Glomerular visceral epithelial cell (primary cell): ENCODE measurements around the gene RIPK4.
"Not testable (repeated sequence)": the region's sequence is repeated elsewhere in the genome, so short reads cannot be mapped to it uniquely, and the experiment has no call there.

Experiments
- DNase-seq: peaks from one replicate; pipeline ENCODE4 v3.0.0-alpha.2; 2016; ENCODE audit errors: extremely low spot score

The RIPK4 gene

GRCh38 chr21:41795726-41796125 is 28.9 kb upstream of the RIPK4 start:
- DNase-seq = no peak

- no peak for DNase-seq
Observed at GRCh38 chr21:41794600-41794999, 27.7 kb upstream of the RIPK4 start.

- DNase-seq = no peak
Observed at GRCh38 chr21:41792711-41793110, 25.9 kb upstream of the RIPK4 start.

- peak; percentile 70 for DNase-seq
Observed at GRCh38 chr21:41786509-41786987, 19.7 kb upstream of the RIPK4 start.

GRCh38 chr21:41785262-41785661 is 18.4 kb upstream of the RIPK4 start:
- not testable (repeated sequence) for DNase-seq

- no peak for DNase-seq
Observed at GRCh38 chr21:41784456-41785102, 17.7 kb upstream of the RIPK4 start.

GRCh38 chr21:41783476-41784180 is 16.8 kb upstream of the RIPK4 start:
- no peak for DNase-seq

- no peak for DNase-seq
Observed at GRCh38 chr21:41781050-41781410, 14.2 kb upstream of the RIPK4 start.

- DNase-seq = no peak
Observed at GRCh38 chr21:41780337-41781049, 13.6 kb upstream of the RIPK4 start.

GRCh38 chr21:41779659-41780058 is 12.8 kb upstream of the RIPK4 start:
- DNase-seq = no peak

GRCh38 chr21:41778930-41779600 is 12.2 kb upstream of the RIPK4 start:
- no peak for DNase-seq

GRCh38 chr21:41777951-41778815 is 11.3 kb upstream of the RIPK4 start:
- peak; percentile 86 for DNase-seq

GRCh38 chr21:41776778-41777177 is 9.9 kb upstream of the RIPK4 start:
- DNase-seq = no peak

GRCh38 chr21:41775149-41775472 is 8.3 kb upstream of the RIPK4 start:
- no peak for DNase-seq

GRCh38 chr21:41774467-41775148 is 7.8 kb upstream of the RIPK4 start:
- DNase-seq = no peak

GRCh38 chr21:41772351-41773080 is 5.7 kb upstream of the RIPK4 start:
- DNase-seq = no peak

- DNase-seq = no peak
Observed at GRCh38 chr21:41771625-41771945, 4.7 kb upstream of the RIPK4 start.

- no peak for DNase-seq
Observed at GRCh38 chr21:41770901-41771624, 4.2 kb upstream of the RIPK4 start.

GRCh38 chr21:41769933-41770332 is 3.1 kb upstream of the RIPK4 start:
- no peak for DNase-seq

GRCh38 chr21:41769521-41769920 is 2.7 kb upstream of the RIPK4 start:
- DNase-seq = no peak
